HG02885 (cell line): ENCODE results near the gene TOM1L1.
"Not testable (repeated sequence)": the region's sequence is repeated elsewhere in the genome, so short reads cannot be mapped to it uniquely, and the experiment has no call there.

Experiments used
- ATAC-seq: cut with Tn5 transposase; IDR thresholded peaks from one replicate; pipeline ENCODE4 v1.9.1; 2021; ENCODE audit warnings: mild to moderate bottlenecking; ENCODE audit not compliant: unreplicated experiment, poor library complexity

Gene TOM1L1, protein sequence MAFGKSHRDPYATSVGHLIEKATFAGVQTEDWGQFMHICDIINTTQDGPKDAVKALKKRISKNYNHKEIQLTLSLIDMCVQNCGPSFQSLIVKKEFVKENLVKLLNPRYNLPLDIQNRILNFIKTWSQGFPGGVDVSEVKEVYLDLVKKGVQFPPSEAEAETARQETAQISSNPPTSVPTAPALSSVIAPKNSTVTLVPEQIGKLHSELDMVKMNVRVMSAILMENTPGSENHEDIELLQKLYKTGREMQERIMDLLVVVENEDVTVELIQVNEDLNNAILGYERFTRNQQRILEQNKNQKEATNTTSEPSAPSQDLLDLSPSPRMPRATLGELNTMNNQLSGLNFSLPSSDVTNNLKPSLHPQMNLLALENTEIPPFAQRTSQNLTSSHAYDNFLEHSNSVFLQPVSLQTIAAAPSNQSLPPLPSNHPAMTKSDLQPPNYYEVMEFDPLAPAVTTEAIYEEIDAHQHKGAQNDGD

DNA sequence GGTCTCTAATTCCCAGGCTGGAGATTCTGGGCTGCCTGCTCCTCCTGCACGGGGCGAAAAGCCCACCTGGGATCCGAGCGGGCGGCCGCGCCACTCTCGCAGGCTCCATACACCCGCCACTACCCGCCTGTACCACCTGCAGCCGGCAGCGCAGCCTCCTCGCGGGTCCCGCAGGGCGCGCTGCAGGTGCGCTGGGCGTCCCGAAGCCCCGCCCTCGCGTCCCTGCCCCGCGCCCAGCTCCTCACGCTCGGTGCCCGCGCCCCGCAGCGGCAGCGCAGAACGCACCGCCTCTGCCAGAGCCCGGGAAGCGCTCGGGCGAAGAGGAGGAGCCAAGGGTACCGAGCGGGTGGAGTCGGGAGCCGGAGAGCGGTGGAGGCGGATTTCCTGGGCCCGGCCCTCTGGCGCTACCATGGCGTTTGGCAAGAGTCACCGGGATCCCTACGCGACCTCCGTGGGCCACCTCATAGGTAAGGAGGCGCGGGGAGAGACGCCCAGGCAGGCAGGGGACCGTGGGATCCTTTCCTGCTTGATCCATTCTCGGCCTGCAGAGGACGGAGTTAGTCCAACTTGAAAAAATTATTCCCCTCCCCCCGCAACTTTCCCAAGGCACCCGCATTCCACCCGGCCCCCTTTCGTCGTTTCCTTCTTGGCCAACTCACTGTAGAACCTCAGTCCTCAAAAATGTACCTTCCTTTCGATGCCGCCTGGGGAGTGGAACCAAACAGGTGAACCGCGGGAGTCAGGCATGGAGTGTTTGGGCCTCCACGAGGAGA, at the start of gene TOM1L1:
TSS of gene TOM1L1 (plus strand) at position 396 of the 773 bp plus-strand sequence. CDS start at position 410, 14 bp downstream.
- ATAC-seq: peak; percentile 72

DNA sequence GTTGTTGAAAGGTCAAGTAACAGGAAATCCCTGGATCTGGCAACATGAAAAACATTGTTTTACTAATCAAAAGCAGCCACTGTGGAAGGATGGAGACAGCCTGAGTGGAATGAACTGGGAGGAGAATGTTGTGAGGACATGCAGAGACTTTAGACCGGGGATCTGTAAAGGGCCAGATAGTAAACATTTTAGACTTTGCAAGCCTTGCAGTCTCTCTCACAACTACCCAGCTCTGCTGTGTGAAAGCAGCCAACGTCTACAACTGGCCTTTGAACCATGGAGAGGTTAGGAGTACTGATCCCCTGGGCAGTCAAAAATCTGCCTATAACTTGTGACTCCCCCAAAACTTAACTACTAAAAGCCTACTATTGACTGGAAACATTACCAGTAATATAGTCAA, 41.5 kb upstream of the TOM1L1 start:
- no peak for ATAC-seq

DNA sequence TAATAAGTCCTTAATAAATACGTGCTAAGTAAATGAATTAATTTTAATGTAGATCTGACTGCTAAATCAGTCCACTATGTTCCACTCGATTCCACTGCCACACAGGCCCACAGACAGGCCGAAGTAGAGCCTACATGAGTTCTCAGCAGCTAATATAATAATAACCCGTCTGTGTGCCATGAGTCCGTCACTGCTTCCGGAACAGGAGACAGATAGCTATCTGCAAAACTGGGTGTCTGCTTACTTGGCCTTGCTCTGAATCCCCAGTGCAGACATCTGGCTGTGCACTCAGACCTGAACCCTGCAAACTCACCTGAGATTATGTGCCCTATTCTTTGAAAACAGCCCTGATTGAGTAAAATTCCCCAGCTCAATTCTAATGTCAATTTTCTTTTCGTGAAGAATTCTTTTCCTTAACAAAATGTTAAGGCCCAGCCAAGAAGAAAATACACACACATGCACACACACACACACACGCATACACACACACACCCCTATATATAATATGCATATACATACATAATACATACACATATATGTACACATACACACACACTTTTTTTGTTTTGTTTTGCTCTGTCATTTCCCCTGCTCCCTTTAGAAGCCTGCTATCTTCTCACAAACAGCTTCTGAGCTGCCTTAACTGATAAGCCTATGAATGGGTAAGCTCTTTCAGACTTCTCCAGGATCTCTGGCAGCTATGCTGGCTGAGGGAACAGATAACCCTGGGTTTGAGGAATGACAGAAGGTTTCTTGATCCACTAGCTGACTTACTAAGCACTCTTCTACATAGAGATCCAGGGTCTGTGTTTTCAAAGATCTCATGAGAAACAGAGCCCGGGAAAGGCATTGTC, 39.8 kb upstream of the TOM1L1 start:
- ATAC-seq: no peak

DNA sequence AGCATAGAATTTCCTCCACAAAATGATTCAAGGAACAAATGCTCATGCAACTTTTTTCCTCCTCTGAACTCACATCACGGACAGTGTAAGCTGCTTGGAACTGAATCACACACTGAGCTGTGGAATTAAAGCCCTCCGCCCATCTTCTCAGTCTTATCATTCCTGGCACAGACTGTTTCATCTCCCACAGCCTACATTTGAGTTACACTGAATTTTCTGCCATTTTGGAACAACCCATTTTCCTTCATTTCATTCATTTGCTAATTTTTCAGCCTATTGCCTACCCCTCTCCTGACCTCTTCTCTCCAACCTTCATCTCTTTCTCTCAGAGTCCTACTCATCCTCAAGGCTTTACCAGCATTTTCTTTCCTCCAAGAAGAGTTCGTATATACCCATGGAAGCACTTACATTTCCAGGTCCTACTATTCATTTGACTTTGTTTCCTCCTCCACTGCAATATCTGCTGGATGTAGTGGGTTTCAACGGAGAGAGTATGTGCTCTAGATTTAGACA, 39.1 kb upstream of the TOM1L1 start:
- no peak for ATAC-seq

DNA sequence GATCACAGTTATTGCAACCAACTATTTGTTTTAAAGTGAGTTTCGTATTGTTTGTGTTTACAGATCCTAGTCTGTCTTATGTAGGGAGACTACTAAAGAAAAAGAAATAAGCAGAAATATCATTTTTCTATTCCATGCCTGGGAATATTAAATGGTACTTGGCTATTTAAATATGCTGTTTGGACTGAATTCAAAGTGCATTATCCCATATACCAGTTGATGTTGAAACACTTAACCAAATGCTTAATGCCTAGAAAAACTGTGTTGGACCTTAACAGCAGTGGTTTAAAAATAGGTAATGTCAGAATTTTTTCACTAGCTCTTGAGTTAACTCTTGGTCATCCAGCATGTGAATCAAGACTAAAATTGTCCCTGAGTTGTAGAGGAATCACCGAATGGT, 37.5 kb upstream of the TOM1L1 start:
- no peak for ATAC-seq

DNA sequence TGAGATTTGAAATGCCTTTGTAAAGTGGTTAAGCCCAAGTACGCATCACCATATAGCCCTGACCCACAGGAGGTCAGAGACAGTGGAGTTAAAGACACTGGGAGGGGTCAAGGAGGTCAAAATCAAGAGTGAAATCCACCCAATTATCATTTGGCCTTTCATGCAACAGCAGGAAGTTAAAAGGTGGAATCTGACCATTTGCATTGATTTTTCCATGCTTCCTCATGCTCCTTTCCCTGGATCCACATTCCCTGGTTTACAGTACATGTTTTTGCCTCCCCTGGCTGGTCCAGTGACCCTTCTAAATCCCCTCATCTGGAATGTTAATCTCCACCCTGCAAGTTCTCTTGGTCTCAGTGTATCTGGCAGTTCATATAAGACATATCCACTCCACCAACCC, 36.6 kb upstream of the TOM1L1 start:
- no peak for ATAC-seq

DNA sequence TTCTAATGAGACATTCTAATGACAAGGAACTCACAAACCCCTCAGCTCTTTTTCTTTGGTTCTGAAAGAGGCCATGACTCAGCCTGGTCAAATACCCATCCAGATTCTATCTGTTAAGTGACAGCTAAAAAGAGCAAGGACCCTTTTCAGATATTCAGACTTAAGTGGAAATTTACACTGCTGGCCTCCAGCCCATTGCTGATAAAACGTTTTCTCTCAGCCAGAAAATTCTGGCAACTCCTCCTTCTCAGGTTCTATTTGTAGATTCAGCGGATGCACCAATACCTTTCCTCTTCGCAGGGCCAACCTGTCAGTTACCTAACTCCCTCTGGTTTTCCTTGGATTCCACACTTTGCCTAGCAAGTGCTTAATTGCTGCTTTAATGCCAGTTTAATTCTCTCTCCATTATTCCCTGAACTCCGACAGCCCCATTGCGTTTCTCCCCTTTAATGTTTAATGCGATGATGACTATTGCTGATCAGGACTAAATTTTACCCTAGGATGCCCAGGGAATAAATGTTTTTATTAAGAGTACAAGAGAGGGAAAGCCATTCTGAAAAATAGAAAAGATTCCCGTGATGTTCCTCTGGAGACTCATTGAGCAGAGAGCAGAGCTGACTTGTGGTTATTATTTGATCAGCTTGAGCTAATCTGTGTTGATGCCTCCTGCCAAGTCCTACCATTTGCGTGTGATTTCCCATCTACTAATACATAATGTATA, 35.9 kb upstream of the TOM1L1 start:
- ATAC-seq: no peak

DNA sequence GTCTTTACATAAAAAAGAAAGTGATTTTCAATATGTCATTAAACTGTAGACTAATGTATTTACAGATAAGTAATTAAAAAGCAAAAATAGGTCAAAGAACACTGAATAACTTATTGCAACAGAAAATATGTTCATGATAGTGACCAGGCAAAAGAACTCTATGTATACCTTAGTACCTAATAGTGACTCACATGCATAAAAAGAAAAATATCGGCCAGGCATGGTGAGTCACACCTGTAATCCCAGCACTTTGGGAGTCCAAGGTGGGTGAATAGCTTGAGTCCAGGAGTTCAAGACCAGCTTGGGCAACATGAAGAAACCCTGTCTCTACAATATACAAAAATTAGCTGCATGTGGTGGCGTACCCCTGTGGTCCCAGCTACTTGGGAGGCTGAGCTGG, 33.0 kb upstream of the TOM1L1 start:
- ATAC-seq: no peak

DNA sequence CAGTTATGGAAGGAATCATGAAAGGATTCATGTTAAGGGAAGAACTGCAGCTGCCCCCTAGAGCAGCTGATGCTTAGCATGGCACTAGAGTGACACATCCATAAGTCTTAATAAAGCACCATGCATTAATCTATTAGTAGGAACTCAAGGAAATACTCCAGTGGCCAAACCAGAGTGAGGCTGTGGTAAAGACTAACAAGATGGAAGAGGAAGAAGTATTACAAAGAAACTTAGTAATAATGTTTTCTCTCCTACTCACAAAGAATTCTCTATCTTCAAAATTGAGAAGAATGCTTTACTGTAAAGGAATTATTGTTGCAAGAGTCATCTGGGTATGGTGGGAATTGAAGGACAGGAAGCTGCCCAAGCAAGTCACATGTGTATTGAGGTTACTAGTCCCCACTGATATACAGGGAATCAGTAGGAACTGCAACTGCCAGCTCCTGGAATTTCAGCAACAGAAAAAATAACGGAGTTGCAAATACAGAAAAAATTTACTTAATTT, 29.9 kb upstream of the TOM1L1 start:
- ATAC-seq: no peak

DNA sequence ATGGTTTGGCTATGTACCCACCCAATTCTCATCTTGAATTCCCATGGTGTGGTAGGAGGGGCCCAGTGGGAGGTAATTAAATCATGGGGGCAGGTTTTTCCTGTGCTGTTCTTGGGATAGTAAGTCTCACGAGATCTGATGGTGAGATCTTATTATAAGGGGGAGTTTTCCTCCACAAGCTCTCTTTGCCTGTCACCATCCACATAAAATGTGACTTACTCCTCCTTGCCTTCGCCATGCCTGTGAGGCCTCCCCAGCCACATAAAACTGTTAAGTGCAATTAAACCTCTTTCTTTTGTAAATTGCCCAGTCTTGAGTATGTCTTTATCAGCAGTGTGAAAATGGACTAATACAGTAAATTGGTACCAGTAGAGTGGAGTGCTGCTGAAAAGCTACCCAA, 24.7 kb upstream of the TOM1L1 start:
- ATAC-seq: not testable (repeated sequence)

DNA sequence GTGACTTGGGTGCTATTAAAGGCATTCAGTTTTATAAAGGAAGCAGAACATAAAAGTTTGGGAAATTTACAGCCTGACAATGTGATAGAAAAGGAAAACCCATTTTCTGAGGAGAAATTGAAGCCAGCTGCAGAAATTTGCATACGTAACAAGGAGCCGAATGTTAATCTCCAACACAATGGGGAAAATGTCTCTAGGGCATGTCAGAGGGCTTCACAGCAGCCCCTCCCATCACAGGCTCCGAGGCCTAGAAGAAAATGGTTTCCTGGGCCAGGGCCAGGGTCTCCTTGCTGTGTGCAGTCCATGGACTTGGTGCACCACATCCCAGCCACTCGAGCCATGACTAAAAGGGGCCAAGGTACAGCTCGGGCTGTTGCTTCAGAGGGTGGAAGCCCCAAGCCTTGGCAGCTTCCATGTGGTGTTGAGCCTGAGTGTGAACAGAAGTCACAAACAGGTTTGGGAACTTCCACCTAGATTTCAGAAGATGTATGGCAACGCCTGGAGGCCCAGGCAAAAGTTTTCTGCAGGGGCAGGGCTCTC, 23.9 kb upstream of the TOM1L1 start:
- no peak for ATAC-seq

DNA sequence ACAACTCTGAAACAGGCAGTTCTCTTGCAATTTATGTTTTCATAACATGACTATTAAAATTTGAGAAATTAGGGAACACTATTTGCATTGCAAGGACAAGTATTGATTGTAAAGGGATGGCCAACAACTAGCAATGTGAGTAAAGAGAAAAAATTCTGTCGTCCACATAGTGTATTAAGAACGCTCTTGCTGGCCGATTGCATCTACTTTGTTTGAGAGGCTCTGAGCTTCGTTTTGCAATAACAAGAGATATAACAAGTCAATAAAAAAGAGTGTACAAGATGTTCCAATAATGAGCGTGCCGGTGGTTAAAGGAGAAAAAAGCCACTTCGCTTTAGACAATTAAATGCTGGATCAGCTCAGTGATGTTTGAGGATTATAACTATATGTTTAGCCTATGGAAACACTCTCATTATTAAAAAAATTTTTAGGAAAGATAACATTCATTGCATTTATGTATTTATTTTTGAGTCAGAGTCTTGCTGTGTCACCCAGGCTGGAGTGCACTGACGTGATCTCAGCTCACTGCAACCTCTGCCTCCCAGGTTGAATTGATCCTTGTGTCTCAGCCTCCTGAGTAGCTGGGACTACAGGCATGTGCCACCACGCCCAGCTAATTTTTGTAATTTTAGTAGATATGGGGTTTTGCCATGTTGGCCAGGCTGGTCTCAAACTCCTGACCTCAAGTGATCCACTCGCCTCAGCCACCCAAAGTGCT, 19.2 kb upstream of the TOM1L1 start:
- no peak for ATAC-seq

DNA sequence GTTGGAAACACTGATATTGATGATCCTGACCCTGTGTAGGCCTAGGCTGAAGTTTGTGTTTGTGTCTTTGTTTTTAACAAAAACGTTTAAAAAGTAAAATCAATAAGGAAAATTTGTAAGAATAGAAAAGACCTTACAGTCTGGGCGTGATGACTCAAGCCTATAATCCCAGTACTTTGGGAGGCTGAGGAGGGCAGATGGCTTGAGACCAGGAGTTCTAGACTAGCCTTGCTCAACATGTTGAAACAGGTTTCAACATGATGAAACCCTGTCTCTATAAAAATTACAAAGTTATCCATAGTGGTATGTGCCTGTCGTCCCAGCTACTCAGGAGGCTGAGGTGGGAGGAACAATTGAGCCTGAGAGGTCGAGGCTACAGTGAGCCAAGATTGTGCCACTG, 18.3 kb upstream of the TOM1L1 start:
- ATAC-seq: no peak

DNA sequence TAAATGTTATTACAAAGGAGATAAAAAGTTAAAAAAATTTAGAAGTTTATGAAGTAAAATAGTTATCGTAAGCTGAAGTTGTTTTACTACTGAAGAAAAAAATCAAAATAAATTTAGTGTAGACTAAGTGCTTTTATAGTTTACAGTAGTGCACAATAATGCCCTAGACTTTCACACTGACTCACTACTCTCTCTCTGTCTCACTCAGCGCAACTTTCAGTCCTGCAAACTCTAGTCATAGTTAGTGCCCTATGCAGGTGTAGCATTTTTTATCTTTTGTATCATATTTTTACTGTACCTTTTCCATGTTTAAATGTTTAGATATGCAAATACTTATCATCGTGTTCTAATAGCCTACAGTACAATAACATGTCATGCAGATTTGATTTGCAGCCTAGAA, 17.7 kb upstream of the TOM1L1 start:
- peak; percentile 94 for ATAC-seq

DNA sequence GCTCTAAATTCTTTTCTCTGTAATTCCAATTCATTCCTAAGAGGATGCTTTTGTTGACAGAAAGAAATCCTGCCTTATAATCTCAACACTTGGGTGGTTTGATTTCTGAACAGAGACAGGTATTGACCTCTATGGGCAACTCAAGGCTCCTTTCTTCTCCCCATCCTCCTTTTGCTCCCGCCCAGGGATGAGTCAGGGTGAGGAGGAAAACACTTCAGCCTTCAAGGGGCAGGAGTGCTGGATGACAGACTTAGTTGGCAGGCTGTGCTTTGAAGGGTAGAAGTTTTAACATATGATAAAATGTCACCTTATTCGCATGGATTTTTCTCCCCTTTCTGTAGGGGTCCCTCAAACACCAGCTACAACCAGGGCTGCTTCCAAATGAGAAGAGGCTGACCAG, 16.7 kb upstream of the TOM1L1 start:
- no peak for ATAC-seq

DNA sequence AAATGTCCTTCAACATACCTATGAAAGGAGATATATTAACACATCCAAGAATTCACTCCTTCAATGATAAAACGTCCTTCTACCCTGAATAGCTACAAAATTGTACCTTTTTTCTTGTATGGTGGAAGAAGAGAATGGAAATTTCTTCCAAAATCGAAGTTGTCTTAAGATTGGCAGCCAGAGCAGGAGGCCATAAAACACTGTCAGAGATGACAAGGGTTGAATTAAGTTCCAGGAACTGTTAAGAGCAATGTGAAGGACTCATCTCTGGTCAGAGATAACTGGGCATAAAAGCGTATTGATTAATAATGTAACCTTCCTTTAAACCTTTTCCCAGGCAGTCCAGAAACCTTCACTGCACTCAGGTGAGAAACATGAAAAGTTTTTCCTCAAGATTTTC, 12.9 kb upstream of the TOM1L1 start:
- ATAC-seq: no peak

DNA sequence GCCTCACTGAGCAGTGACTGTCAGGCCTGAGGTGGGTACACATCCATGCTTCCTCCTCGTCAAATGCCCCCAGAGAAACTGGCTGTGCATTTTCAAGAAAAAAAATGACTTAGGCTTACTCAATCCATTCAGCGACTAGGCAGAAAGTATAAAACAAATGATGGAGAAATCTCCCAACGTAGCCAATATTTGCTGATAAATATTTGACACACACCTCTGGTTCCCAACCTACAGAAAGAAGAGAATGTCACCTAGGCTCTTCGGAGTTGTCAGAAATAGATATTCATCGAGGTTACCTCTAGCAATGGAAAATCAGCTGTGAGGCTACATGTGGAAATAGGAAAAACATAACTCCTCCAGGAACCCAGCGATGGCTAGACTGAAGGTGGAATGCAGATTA, 12.4 kb upstream of the TOM1L1 start:
- no peak for ATAC-seq

DNA sequence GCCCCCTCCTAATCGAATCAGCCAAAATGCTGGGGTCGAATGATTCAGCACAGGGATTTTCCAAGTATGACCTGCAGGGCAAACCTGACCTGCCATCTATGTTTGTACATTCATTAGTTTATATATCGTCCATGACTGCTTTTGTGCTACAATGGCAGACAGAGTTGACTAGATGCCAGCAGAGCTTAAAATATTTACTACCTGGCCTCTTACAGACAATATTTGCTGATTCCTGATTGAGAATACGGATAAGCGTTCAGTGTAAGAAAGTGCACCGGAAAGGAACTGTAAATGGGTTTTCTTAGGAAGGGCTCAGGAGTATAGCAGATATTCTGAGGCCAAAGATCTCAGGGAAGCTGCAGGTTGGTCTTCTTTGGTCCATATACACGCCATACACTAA, 11.7 kb upstream of the TOM1L1 start:
- no peak for ATAC-seq
